ENCODE measurements around the gene SPPL2C.
"Not testable (repeated sequence)": the region's sequence is repeated elsewhere in the genome, so short reads cannot be mapped to it uniquely, and the experiment has no call there.

Gene SPPL2C

DNA sequence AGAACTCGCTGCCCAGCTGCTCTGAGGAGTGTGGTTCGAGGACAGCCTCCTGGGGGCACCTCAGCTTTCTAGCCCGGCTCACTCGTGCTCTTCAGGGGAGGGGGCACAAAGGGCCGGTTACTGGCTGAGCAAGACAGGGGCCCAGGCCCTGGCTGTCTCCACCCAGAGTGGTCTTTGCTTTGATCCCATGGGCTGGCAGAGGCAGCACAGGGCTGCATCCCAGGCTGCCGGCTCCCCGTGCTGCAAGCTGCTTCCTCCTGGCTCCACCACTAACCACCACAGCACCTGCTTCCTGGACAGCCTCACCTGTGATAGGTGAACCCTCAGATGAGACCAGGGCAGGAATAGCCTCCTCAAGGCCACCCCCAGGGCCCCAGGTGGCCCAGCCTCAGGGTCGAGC is 6.8 kb downstream of the SPPL2C start:
- DNase-seq, result no peak

DNA sequence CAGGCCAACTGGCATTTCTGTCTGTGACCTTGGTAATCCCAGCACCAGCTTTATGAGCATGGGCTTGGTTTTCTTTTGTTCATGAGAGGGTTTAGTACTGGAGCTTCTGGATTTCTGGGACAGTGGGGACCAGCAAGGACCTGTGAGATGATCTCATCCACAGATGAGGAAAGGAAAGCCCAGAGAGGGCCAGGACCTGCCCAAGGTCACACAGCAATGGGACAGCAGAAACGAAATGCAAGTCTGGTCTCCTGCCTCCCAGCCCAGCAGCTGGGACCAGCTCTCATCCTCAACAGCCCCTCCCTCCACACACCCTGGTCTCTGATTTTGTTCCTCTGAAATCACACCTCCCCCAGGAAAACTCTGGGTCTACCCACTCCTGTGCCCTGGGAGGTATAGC is 7.2 kb downstream of the SPPL2C start:
- DNase-seq, result no peak

DNA sequence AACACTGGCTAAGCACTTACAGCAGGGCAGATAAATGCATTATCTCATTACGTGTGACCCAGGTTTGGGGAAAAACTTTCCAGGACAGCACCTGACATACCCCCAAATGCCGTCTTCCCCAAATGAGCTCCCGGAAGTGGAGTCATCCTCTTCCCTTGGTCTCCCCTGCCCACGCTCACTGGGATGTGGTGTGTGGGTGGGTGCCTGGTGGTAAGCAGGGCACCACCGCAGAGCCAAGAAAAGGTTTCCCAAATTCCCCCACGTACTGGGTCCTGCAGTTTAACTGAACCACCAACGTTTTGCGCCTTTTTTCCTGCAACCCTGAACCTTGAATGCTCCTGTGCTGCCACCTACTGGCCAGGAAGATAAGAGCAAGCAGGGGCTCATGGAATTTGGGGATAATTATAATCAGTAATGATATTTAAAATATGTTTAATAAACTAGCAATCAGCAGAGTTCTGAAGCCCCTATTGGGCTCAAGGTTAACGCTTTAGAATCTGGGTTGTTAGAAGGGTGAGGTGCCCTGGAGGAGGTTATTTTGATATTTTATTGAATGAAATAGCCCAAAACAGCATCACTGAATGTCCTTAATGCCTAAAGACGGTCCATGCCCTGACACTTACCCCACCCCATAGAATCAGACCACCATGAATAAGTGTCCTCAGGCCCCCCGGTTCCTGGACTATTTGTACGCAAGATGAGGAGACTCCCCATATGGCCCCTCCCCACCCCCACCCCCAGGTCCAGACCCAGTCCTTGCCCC is 8.0 kb downstream of the SPPL2C start:
- peak; percentile 56 for DNase-seq

DNA sequence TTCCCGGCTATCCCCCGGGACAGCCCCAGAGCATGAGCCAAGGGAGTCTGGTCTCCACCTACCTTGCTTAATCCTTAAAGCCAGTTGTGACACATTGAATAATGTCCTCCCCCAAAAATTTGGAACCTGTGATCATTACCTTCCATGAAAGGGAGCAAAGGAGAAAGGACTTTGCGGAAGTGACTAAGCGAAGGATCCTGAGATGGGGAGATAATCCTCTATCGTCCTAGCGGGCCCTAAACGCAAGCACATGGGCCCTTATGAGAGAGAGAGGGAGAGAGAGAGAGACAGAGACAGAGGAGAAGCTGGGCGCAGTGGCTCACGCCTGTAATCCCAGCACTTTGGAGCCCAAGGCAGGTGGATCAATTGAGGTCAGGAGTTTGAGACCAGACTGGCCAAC is 9.5 kb downstream of the SPPL2C start:
- DNase-seq, result no peak

DNA sequence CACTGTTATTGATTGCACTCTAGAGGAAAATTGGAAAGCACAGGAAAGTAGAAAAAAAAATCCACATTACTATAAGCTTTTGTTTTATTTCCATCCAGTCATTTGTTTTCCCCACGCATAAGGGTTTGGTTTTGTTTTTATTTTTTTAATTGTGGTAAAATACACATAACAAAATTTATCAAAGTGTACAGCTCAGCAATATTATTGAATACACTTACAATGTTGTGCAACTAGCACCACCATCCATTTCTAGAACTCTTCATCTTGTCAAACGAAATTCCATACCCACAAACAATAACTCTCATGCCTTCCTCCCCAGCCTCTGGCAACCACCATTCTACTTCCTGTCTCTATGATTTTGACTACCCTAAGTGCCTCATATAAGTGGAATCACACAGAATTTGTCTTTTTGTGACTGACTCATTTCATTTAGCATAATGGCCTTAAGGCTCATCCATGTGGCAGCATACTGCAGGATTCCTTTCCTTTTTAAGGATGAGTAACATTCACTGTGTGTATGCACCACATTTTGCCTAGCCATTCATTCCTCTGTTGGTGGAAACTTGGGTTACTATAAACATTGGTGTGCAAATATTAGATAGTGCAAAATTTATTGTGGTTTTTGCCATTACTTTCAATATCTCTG is 11.1 kb downstream of the SPPL2C start:
- DNase-seq, result no peak

DNA sequence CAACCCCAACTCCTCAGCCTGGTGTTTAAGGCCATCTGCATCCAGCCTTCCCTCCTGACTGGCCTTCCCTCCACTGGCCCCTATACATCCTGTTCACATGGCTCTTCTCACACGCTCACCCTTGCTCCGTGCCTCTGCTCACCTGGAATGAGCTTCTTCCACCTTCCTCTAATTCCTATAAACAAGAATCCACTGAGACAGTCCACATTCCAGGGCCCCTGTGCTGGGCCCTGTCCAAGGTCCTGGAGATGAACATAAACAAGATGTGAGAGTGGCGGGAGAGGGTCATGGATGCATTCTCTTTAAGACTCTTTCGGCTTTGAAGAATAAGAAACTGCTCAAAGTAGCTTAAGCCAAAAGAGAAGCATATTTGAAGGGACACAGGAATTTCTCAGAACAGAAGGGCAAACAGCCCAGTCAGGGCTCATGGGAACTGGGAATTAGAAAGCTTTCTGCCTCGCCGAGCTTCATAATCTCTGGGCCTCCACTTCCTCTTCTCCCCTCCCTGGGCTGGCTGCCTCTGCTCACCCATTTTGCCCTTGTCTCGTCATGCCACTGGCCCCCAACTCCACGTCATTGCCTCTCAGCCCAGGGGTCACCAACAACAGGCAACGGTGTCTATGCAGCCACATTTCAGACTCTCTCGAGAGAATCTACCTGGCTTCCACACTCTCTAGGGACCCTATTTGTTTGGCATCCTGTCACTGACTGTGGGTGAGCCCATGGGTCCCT is 13.5 kb downstream of the SPPL2C start:
- DNase-seq, result no peak

DNA sequence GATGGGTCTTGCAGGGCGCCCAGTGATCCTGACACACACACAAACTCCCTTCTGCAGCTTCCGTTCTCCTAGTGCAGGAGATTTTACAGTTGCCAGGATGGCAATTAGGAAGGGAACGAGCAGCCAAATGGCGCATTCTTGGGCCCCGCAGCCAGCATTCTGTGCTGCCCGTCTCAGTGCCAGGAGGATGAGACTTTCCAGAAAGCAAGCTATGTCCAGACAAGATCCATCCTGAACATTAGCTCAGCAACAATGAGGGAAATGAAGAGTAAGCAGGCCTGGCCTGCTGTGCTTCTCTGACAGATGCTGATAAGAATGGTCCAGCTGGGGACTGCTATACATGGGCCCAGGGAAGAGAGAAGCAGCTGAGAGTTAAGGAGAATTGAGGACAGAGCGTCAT is 16.5 kb downstream of the SPPL2C start:
- no peak for DNase-seq

DNA sequence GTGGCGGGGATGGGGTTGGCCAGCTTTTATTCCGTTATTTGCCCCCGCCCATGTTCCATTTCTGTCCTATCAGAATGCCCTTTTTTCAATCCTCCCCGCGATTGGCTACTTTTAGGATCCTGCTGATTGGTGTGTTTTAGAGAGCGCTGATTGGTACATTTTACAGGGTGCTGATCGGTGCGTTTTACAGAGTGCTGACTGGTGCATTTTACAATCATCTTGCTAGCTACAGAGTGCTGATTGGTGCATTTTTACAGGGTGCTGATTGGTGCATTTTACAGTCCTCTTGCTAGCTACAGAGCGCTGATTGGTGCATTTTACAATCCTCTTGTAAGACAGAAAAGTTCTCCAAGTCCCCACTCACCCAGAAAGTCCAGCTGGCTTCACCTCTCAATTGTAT is 17.4 kb downstream of the SPPL2C start:
- DNase-seq, result not testable (repeated sequence)

DNA sequence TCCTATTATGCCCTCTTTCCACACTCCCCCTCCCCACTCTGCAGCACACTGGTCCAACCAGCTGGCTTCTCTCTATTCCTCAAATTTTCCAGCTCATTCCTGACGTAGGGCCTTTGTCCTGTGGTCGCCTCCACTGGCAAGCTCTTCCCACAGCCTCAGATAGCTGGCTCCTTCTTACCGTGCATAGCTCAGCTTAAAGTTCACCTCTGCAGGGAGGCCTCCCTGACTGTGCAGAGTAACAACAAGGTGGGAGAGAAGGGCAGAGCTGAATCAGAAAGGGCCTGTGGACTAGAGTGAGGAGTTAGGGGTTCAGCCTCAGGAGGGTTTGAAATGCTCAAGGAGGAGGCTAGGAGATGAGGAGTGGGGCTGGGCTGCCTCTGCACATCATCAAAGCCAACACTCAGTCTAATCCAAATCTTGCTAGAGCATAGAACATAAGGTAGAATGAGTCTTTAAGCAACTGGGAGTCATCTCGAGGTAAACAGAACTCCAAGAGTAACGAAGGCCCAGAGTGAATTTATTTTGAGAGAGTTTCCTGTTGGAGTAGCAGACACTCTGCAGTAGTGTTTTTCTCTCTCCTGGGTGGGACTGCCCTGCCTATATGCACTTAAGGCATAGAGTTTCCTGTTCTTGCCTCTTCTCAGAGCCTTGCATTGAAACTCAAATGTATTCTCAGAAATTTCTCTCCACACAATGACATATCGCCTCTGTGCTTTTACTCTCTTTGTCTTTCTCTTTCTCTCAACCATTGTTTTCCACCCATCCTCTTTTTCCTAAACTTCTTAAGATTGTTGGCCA is 19.4 kb downstream of the SPPL2C start:
- no peak for DNase-seq

DNA sequence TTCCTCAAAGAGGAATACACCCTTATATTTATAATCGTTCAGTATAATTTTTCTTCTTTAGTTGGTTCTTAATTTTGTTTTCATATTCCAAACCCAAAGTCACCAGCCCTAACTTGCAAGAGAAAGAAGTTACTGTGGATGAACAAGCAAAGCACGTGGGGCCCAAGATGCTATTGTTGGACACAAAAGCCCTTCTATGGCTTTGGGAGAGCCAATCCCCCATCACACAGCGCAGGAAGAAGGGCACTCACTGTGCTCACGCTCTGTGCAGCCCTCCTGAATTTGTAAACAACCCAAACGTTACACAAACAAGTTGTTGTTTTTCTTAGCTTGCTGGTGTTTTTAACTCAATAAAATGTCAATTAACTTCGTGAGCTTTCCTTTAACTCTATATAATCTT is 22.5 kb downstream of the SPPL2C start:
- DNase-seq, result no peak

DNA sequence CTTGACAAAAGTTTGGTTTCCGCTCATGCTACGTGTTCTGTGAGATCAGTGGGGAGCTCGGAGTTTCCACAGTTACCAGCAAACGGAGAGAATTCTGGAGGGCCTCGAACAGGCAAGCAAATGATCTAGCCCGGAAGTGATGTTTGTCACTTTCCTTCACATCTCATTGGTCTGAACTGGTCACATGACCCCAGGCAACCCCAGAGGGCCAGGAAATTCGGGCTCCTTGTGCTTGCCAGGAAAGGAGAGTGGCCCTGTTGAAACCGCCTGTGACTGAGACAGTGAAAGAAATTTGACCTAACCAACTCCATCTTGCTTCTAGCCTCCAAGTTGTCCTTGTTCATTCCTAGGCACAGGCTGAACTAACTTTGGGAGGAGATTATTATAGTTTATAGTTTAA is 23.0 kb downstream of the SPPL2C start:
- no peak for DNase-seq

DNA sequence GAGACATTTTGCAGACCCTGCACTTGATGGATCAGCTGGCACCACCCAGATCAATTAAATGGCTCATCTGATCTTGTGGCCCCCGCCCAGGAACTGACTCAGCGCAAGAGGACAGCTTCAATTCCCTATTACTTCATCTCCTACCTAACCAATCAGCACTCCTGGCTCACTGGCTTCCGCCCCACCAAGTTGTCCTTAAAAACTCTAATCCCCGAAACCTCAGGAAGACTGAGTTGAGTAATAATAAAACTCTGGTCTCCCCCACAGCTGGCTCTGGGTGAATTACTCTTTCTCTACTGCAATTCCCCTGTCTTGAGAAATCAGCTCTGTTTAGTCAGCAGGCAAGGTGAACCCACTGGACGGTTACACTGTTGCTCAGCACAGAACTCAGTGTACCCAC is 23.6 kb downstream of the SPPL2C start:
- no peak for DNase-seq

DNA sequence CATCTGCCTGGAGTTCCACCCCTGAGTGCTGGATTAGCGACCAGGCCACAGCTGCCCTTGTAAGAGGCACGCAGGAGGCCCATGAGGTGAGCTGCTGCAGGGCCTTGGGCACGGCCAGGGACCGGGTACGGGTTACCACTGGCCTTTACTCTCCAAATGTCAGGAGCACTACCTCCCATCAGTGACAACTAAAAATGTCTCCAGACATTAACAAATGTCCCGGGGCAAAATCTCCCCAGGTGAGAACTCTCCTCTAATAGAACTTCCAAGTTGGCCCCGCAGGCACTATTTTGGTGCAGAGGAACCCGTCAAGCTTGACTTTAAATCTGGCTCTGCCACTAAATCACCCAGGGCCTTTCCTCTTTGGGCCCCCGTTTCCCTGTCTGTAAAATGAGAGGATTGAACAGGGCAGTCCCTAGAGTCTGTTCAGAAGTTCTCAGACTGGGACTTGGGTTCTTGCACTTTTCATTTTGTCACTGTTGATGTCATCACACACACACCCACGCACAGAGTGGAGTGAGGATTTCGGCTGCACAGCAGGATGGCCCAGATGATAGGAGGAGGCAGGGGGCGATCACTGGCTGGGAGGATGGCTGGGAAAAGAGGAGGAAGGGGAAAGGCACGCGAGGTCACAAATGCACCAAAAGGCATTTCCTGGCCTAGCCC is 25.1 kb downstream of the SPPL2C start:
- no peak for DNase-seq

DNA sequence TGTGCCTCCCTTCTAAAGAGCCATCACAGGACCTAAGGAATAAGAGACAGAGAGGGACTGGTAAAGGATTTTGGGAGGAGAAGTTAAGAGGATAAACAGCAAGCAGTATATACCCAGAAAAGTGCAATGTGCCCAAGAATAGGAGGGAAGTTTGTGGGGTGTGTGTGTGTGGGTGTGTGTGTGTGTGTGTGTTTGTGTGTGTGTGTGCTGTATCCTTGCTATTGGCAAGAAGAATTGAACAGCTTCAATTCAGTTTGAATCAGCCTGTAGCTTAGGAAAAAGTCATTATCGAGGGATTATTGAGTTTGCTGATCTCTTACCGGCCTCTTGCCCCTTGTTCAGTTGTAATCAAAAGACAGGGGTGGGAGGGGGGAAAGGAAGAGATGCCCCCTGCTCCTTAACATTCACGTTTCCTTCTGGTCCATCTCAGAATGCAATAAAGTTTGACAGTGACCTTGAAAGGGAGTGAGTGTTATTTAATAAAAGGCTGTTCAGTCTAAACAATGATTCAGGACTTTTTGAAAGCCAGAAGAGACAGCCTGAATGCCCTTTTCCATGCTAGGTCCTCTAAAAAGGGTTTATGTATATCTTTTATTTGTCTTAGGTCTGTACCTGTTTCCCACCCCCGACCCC is 25.8 kb downstream of the SPPL2C start:
- no peak for DNase-seq

DNA sequence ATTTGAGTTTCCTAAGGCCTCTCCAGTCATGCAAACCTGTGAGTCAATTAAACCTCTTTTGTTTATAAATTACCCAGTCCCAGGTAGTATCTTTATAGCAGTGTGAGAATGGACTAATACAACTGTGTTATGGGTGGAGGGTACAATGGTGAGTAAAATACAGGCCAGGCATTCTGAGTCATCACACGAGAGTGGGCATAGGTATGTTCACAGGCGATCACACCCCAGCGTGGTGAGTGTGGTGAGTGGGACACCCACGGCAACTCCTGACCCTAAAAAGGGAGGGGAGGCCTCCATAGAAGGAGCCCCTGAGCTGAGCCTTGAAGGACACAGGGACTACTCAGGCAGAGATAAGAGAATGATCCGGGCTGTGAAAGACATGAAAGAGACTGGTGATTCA is 27.0 kb downstream of the SPPL2C start:
- DNase-seq, result no peak

DNA sequence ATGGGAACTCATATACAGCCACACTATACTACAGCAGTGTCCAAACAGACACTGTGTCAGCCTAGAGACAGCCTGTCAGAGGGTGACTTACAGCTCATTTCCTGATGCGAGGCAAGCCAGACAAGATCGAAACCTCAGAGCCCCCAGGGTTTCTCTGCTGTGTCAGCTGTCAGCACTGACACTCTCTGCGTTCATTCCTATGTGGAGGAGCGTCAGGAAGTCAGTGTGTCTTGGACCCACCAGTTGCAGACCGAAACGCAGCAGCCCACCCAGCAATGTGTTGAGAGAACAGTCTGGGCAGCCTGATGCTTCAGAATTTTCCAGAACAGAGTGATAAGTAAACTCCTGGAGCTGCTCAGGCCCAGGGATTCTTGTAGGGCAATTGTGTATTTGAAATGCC is 29.0 kb downstream of the SPPL2C start:
- peak; percentile 41 for DNase-seq

DNA sequence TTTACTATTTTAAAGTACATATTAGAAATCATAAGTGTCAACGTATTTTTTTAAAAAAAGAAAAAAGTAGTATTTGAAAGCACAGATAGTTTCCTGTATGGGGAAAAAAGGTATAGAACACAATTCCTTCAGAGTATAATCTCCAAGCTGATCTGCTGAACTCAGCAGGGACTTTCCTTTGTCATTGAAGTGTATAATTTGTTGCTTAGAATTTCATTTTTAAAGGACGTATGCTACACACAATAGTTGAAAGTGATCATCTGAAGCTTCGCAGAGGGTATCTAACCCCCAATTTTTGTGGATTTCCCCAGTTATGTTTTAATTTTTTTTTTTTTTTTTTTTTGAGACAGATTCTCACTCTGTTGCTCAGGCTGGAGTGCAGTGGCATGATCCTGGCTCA is 29.5 kb downstream of the SPPL2C start:
- peak; percentile 20 for DNase-seq

DNA sequence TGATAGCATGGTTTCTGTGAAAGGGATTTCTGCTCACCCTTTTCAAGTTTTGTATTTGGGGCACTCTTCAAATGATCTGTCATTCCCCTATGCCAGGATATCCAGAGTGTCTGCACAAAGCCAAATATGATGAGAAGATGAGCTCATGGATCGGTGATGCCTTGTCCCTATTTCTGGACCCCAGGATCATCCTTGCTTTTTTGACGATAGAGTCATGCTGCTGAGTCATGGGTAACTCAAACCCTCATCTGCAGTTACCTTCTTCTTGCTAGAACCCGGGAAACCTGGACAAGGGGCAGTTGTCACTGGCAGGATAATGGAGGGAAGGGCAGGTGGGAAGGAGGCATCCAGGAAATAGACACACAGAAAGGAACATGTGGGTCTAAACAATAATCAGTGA is 31.9 kb downstream of the SPPL2C start:
- DNase-seq, result no peak

DNA sequence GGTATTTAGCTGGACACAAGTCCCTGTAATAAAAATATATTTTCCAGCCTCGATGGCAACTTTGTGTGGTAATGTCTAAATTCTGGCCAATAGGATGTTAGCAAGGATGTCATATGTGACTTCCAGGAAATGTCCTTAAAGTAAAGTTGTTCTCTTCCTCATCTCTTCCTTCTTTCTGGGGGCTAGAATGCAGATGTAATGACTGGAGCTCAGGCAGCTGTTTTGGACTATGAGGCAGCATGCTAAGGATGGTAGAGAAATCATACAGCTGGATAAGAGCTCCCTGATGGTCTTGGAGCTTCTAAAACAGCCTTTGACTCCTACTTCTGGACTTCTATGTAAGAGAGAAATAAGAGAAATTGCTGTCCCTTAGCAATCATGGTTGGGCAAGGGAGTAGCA is 32.8 kb downstream of the SPPL2C start:
- DNase-seq, result no peak

DNA sequence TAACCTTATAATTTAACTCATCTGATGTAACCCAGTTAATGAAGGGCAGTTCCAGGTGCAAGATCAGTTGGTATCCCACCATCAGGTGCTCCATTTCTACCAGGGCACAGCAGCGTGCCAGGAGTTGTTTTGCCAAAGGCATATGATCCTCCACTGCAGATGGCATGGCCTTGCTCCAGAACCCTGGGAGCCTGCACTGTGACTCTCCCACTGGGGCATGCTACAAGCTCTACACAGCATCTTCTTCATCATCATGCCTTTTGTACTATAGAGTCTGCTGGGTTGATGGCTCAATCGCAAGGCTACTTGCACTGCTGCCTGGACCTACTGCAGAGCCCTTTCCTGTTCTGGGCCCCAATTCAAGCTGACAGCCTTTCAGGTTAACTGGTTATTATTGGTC is 38.4 kb downstream of the SPPL2C start:
- DNase-seq, result no peak

DNA sequence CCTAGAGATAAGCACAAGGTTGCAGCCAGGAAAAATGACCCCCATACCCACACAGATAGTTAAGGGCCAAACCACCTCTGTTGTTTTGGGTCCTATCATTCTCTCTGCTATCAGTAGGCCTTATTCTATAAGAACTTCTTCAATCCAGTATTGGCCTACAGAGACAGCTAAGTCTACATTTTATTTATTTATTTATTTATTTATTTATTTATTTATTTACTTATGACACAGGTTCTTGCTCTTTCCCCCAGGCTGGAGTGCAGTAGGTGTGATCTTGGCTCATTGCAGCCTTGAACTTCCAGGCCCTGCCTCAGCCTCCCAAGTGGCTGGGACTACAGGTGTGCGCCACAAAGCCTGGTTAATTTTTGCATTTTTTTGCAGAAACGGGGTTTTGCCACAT is 42.2 kb downstream of the SPPL2C start:
- no peak for DNase-seq

DNA sequence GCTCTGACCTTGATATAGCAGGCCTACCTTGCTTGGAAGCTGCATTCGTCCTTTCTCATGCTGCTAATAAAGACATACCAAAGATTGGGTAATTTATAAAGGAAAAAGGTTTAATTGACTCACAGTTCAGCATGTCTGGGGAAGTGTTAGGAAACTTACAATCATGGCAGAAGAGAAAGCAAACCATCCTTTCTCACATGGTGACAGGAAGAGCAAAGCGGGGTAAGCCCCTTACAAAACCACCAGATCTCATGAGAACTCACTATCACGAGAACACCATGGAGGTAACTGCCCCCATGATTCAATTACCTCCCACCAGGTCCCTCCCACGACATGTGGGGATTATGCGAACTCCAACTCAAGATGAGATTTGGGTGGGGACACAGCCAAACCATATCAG is 43.7 kb downstream of the SPPL2C start:
- DNase-seq, result no peak
